Fibroblast of skin of right quadriceps (primary cell): ENCODE results near the gene UBA1.

Experiments
- DNase-seq: peaks from one replicate; pipeline ENCODE4 v3.0.0-alpha.2; 2013

Gene UBA1

GRCh38 chrX:47170861-47171692, 22.6 kb upstream of the UBA1 start:
- no peak for DNase-seq

GRCh38 chrX:47171996-47172395, 21.6 kb upstream of the UBA1 start:
- DNase-seq: no peak

DNA sequence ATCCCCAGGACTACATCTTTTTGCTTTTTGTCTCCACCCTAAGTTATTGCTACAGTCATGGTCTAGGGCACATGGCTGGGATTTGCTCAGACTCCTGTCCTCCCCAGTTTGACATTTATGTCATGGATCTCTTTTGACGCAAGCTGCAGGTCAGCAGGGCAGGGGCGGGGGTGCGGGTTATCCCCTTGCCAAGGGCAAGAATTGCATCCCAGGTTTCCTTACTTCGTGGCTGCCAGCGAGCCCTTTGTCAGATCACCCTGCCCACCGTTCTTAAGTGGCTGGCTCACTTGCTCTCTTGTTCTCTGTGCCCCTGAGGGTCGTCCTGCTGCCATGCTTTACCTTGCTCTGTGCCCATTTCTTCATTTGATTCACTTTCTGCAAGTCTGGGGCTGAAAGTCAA, 21.1 kb upstream of the UBA1 start:
- DNase-seq: no peak

GRCh38 chrX:47172971-47173792, 20.4 kb upstream of the UBA1 start:
- DNase-seq: no peak

DNA sequence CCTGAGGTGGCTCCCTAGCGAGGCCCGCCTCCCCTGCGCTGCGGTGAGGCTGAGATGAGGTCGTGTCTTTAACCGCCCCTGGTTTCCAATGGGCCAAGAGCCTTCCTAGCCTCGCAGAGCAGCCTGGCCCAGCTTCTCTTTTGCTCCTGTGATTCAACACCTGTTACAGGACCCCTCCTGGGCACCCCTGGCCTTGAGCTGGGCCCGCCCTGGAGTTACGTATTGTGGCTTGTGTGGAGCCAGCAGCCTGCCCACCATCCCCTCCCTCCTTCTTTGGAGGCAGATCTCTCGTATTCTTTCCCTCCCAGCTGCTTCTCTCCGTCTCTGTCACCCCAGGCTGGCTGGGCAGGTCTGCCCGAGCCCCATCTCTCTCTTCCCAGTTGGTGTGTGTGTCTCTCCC, 19.3 kb upstream of the UBA1 start:
- no peak for DNase-seq

DNA sequence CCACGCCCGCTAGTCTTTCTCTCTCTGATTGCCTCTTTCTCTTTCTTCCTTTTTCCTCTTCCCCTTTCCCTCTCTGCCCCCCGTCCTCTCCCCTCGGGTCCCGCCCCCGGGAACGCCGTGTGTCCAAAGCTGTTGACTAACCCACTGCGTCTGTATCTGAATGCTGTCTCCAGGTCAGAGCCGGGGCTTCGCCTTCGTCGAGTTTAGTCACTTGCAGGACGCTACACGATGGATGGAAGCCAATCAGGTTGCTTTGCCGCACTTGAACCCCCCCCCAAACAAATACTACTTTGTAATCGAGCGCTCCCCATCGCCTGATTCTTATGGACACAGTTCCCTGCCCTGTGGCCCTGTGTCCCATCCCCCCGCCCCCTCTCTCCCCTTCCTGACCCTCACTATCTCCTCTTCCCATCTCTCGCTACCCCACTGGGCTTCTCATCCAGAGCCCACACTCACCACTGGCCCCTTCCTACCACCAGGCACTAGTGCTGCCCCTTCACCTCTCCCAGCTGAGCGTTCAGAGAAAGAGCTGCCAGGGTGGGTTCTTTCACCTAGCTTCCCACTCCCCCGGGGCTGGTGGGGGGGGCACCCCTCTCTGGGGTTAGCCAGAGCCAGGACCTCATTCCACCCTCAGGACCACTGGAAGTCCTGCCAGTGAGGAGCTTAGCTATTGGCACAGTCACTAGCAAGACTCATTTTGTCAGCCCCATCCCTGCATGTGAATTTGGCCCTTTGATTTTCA, 18.6 kb upstream of the UBA1 start:
- no peak for DNase-seq

DNA sequence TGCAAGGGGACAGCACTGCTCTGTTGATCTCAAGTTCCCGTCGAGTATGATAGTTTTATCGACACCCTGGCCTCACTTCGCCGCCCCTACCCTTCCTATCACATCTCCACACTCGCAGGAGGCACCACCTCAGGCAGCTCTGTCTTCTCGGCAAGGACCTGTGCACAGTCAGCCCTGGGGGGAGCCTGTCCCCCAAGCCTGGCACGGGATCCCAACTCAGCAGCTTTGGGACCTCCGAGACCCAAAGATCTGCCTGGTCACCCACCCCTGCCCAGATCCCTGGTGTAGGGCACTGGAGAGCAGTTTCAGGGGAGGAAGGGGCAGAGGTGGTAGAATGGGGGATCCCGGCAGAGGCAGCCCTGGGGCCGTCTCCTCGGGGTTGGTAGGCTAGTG, 18.0 kb upstream of the UBA1 start:
- no peak for DNase-seq

GRCh38 chrX:47176101-47176740, 17.4 kb upstream of the UBA1 start:
- no peak for DNase-seq

- no peak for DNase-seq
These were observed 16.6 kb upstream of the UBA1 start for GRCh38 chrX:47177079-47177478.

GRCh38 chrX:47178337-47178736, 15.3 kb upstream of the UBA1 start:
- no peak for DNase-seq

DNA sequence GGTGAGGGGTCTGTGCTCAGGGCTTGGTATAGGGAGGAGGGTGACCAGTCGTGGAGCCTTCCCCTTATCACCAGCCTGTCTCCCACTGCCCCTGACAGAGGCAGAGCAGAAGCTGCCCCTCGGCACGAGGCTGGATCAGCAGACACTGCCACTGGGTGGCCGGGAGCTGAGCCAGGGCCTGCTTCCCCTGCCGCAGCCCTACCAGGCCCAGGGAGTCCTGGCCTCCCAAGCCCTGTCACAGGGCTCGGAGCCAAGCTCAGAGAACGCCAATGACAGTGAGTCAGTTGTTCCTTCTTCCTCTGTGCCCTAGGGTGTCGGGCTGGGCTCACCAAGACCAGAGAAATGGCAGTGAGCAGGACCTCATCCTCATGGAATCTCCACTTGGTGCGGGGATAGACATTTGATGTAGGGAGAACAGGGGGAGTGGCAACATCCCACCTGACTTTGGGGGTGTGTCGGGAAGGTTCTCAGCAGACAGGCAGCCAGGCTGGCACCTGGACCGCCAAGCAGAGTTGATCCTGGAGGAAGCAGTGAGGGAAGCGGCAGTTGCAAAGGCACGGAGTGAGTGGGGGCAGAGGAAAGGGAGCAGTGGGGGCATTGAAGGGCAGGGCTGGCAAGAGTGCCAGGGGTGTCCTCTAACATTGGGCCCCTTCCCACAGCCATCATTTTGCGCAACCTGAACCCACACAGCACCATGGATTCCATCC, 14.3 kb upstream of the UBA1 start:
- DNase-seq: no peak

DNA sequence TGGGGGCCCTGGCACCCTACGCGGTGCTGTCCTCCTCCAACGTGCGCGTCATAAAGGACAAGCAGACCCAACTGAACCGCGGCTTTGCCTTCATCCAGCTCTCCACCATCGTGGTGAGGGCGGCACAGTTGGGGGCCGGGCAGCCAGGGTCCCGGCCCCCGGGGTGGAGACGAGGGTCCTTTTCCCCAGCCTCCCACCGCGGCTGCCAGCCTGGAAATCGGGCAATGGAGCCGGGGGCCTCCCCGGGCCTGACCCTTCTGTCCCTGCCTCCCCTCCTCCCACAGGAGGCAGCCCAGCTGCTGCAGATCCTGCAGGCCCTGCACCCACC, 13.7 kb upstream of the UBA1 start:
- no peak for DNase-seq

DNA sequence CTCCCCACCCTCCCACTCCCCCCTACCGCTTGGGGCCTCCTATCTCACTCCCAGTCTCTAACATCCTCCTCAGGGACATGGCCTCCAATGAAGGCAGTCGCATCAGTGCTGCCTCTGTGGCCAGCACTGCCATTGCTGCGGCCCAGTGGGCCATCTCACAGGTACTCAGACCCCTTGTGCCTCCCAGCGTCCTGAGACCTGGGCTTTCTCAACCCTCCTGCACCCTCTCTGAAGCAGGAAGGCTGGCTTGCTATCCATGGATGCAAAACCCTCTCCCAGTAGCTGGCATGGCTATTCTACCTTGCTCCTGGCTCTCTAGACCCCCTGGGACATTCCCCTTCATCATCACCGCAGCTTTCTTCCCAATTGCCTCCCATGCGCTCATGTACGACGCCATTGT, 13.3 kb upstream of the UBA1 start:
- no peak for DNase-seq

GRCh38 chrX:47181301-47181700, 12.3 kb upstream of the UBA1 start:
- DNase-seq: no peak

- no peak for DNase-seq
These were observed 11.4 kb upstream of the UBA1 start for GRCh38 chrX:47182106-47182700.

GRCh38 chrX:47184486-47184885, 9.1 kb upstream of the UBA1 start:
- no peak for DNase-seq

DNA sequence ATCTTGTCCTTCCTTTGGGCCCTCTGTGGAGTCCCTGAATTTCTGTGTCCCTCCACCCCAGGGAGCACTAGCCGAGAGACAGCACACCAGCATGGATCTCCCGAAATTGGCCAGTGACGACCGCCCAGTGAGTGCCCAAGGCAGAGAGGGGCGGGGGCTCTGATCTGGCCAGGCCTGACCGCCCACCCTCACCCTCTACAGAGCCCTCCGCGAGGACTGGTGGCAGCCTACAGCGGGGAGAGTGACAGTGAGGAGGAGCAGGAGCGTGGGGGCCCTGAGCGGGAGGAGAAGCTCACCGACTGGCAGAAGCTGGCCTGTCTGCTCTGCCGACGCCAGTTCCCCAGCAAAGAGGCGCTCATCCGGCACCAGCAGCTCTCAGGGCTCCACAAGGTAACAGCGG, 8.4 kb upstream of the UBA1 start:
- no peak for DNase-seq

GRCh38 chrX:47186096-47186740, 7.4 kb upstream of the UBA1 start:
- DNase-seq: no peak

DNA sequence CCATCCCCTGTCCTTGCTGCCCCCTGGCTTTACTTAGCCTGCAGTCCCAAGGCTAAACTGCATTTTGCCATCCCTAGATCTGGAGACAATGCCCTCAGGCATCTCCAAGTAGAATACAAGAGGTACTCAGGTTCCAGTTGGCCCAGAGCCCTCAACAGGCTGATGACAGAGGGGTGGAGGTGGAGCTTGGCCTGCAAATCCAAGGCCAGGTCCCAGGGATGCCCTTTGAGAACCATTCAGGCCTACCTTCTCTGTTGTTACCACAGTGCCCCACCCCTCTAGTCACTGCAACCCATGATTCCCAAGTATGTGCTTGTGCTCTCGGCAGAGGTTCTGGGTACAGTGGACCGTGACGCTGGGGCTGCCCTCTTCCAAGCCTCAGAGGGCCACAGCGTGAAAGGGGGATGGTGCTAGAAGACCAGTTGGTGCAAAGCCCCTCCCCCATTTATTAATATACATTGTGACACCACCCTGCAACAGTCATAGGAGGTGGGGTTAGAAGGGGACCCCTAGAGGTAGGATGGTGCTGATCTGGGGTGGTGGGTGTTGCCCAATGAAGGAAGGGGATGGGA, 6.4 kb upstream of the UBA1 start:
- DNase-seq: no peak

- DNase-seq: no peak
These were observed 3.7 kb upstream of the UBA1 start for GRCh38 chrX:47189906-47190305.
